ENCODE data around the gene LRRC45. TPM values are rescaled to one million over a fixed set of nuclear protein-coding genes. Genes with fewer than 3 reads are reported as not detected.

The LRRC45 gene
- total and polyA plus RNA-seq, 9 of the 15 experiments (the other 6 are each of a cell fraction or from before 2014, with no cell fraction given), result 3.5 to 21.5 (median 11.2) TPM; not detected in 2

DNA sequence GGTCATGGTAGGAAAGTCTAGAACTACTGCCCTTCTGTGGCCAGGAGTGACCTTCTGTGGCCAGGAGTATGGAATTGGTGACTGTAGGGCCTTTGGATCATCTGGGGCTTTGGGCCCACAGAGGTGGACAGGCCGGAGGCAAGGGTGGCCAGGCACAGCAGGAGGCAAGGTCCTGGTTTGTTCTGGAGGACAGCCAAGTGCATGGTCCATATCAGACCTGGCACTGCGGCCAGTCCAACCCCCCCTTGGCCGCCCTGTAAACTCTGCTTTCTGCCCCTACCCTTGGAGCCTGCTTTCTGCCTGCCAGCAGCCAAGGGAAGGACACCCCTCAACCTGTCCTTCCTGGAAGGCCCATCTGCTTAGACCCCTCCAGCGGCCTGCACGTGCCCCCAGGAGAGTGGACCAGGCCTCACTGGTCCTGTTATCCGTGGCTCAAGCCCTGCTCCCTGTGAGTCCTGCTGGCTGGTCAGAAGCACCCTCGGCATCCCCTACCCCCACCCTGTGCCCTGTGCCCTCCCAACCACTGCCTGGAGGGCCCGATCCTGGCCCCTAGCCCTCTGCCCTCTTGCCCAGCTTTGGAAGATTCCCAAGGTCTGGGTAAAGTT, 16.7 kb downstream of the LRRC45 start:
- Histone ChIP-seq H3K9me1 (ENCODE audit: control insufficient read depth, insufficient read depth, low read length) (peaks cover 6% of the 10 kb centered on the region), H3K27ac (ENCODE audit: extremely low read depth, low read depth, low read length) (no peak overlapping the region), H3K4me2 (ENCODE audit: insufficient read depth, low read length) (no peak overlapping the region), H3K79me2 (ENCODE audit: control insufficient read depth, insufficient read depth, low read length) (peaks cover 22% of the 10 kb centered on the region), H3K9me3 (replicated peaks; ENCODE audit: control insufficient read depth, insufficient read depth, low read depth, low read length) (no peaks in the 10 kb centered on the region), H3K4me1 (replicated peaks in 1 of 2; ENCODE audit: control insufficient read depth in 2 of 2, insufficient read depth in 2 of 2, low read length in 2 of 2) (peaks cover 21 to 59% of the 10 kb centered on the region in 2 experiments; a peak in 4 of 5 replicates), H4K20me1 (replicated peaks; ENCODE audit: control insufficient read depth, insufficient read depth, low read length) (peaks cover 21% of the 10 kb centered on the region; the same call in 1 of the 2 replicates), H3K9ac (ENCODE audit: insufficient read depth in 1 of 2, low read depth in 2 of 2, low read length in 2 of 2) (peak overlapping the region in 1 of 2 experiments; percentile 82; a peak in 2 of 4 replicates), H2AFZ (ENCODE audit: low read depth, low read length) (no peak overlapping the region), H3K36me3 (ENCODE audit: control insufficient read depth, insufficient read depth, low read length) (peaks cover 20% of the 10 kb centered on the region; the same call in 2 of the 3 replicates), H3K27me3 (ENCODE audit: control insufficient read depth in 2 of 2, insufficient read depth in 2 of 2, low read length in 2 of 2) (no peaks in the 10 kb centered on the region), H3K4me3 (no peak overlapping the region)
- no peak for FAIRE-seq
- ATAC-seq, result no peak
- WGBS (ENCODE audit: insufficient coverage, low coverage, missing lambda C conversion rate), result 88% methylated on average over 8 of the region's 8 CpGs
- DNase-seq (ENCODE audit: extremely low read depth in 1 of 4, low spot score in 3 of 4), result no peak
- POLR2A ChIA-PET, result interaction anchor here (0.6 to 1.2 kb wide), 2 partner anchors 11 to 74 kb away, joined by 3 to 7 read pairs; no protein-coding TSS in a partner anchor
- in situ Hi-C loops (cut with MboI), result no loop called here
- CTCF ChIA-PET (ENCODE audit: low intra/inter-chr PET ratio), result no interaction called here
- intact Hi-C loops (cut with micrococcal nuclease), result loop anchor here (10.0 kb wide), 1 partner anchor 305 kb away; no protein-coding TSS in a partner anchor
- BruUV-seq (replicated peaks), result no TSS peak
- TF ChIP-seq SMARCE1 (IDR thresholded peaks at IDR 0.05) (no peak), ZFP36 (IDR thresholded peaks at IDR 0.05; ENCODE audit: low read depth, low read length, partially characterized antibody) (no peak), ARNT (IDR thresholded peaks at IDR 0.05) (no peak), POU5F1 (IDR thresholded peaks at IDR 0.05; ENCODE audit: borderline replicate concordance, low read depth, low read length, partially characterized antibody) (no peak), SUPT5H (IDR thresholded peaks at IDR 0.05) (no peak), ZNF146 (CRISPR knock-in tag; IDR thresholded peaks at IDR 0.05; ENCODE audit: unreplicated experiment) (no peak), CBX1 (IDR thresholded peaks at IDR 0.05; ENCODE audit: low read depth) (no peak)
- TF ChIP-seq, protein P1, sequence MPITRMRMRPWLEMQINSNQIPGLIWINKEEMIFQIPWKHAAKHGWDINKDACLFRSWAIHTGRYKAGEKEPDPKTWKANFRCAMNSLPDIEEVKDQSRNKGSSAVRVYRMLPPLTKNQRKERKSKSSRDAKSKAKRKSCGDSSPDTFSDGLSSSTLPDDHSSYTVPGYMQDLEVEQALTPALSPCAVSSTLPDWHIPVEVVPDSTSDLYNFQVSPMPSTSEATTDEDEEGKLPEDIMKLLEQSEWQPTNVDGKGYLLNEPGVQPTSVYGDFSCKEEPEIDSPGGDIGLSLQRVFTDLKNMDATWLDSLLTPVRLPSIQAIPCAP (CRISPR knock-in tag; IDR thresholded peaks at IDR 0.05; ENCODE audit: borderline replicate concordance), result no peak
- TF ChIP-seq, protein P2, sequence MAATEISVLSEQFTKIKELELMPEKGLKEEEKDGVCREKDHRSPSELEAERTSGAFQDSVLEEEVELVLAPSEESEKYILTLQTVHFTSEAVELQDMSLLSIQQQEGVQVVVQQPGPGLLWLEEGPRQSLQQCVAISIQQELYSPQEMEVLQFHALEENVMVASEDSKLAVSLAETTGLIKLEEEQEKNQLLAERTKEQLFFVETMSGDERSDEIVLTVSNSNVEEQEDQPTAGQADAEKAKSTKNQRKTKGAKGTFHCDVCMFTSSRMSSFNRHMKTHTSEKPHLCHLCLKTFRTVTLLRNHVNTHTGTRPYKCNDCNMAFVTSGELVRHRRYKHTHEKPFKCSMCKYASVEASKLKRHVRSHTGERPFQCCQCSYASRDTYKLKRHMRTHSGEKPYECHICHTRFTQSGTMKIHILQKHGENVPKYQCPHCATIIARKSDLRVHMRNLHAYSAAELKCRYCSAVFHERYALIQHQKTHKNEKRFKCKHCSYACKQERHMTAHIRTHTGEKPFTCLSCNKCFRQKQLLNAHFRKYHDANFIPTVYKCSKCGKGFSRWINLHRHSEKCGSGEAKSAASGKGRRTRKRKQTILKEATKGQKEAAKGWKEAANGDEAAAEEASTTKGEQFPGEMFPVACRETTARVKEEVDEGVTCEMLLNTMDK (IDR thresholded peaks at IDR 0.05; ENCODE audit: borderline replicate concordance, insufficient read depth, low read depth, low read length, poor library complexity, severe bottlenecking), result no peak
- TF ChIP-seq, protein P3, sequence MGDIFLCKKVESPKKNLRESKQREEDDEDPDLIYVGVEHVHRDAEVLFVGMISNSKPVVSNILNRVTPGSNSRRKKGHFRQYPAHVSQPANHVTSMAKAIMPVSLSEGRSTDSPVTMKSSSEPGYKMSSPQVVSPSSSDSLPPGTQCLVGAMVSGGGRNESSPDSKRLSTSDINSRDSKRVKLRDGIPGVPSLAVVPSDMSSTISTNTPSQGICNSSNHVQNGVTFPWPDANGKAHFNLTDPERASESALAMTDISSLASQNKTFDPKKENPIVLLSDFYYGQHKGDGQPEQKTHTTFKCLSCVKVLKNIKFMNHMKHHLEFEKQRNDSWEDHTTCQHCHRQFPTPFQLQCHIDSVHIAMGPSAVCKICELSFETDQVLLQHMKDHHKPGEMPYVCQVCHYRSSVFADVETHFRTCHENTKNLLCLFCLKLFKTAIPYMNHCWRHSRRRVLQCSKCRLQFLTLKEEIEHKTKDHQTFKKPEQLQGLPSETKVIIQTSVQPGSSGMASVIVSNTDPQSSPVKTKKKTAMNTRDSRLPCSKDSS (IDR thresholded peaks at IDR 0.05; ENCODE audit: low read depth, partially characterized antibody), result no peak
- TF ChIP-seq, protein P4, sequence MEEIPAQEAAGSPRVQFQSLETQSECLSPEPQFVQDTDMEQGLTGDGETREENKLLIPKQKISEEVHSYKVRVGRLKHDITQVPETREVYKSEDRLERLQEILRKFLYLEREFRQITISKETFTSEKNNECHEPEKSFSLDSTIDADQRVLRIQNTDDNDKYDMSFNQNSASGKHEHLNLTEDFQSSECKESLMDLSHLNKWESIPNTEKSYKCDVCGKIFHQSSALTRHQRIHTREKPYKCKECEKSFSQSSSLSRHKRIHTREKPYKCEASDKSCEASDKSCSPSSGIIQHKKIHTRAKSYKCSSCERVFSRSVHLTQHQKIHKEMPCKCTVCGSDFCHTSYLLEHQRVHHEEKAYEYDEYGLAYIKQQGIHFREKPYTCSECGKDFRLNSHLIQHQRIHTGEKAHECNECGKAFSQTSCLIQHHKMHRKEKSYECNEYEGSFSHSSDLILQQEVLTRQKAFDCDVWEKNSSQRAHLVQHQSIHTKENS (CRISPR knock-in tag; IDR thresholded peaks at IDR 0.05), result no peak
